Neural progenitor cell (in vitro differentiated cells): ENCODE data around the gene NSMCE1. TPM values are rescaled to one million over a fixed set of nuclear protein-coding genes. Genes with fewer than 3 reads are reported as not detected.
"Not testable (repeated sequence)": the region's sequence is repeated elsewhere in the genome, so short reads cannot be mapped to it uniquely, and the experiment has no call there.

Source experiments
- DNase-seq: peaks from one replicate; pipeline ENCODE4 v3.0.0-alpha.2; 2016; ENCODE audit warnings: low spot score
- H2AFZ ChIP-seq: fragments of 200-600 bp; sonication (generic); replicated peaks from 2 replicates; pipeline ENCODE4 v1.6.1; 2016; ENCODE audit warnings: antibody characterized with exemption
- H3F3A ChIP-seq: fragments of 200-600 bp; sonication (generic); 2 replicates; pipeline ENCODE4 v1.6.1; 2016; ENCODE audit warnings: antibody characterized with exemption, low read depth
- H3K27ac ChIP-seq: fragments of 200-600 bp; sonication (generic); 2 replicates; pipeline ENCODE4 v1.5.1; 2016; ENCODE audit warnings: mild to moderate bottlenecking
- H3K27me3 ChIP-seq: fragments of 200-600 bp; sonication (generic); 2 replicates; pipeline ENCODE4 v1.6.1; 2016; ENCODE audit warnings: mild to moderate bottlenecking, moderate library complexity
- H3K36me3 ChIP-seq: fragments of 200-600 bp; sonication (generic); 2 replicates; pipeline ENCODE4 v1.5.1; 2016
- H3K4me1 ChIP-seq: fragments of 200-600 bp; sonication (generic); 2 replicates; pipeline ENCODE4 v1.6.1; 2016; ENCODE audit warnings: mixed run types
- H3K4me2 ChIP-seq: fragments of 200-600 bp; sonication (generic); 2 replicates; pipeline ENCODE4 v1.6.1; 2016
- H3K4me3 ChIP-seq: fragments of 200-600 bp; sonication (generic); 2 replicates; pipeline ENCODE4 v1.5.1; 2016
- H3K79me2 ChIP-seq: fragments of 200-600 bp; sonication (generic); 2 replicates; pipeline ENCODE4 v1.6.1; 2016; ENCODE audit warnings: low read depth
- H3K9ac ChIP-seq: fragments of 200-600 bp; sonication (generic); 2 replicates; pipeline ENCODE4 v1.6.1; 2016
- H3K9me3 ChIP-seq: fragments of 200-600 bp; sonication (generic); 2 replicates; pipeline ENCODE4 v1.5.1; 2016; ENCODE audit warnings: low read depth
- H4K20me1 ChIP-seq: fragments of 200-600 bp; sonication (generic); 2 replicates; pipeline ENCODE4 v1.6.1; 2016; ENCODE audit warnings: low read depth
- H3K27ac Mint-ChIP-seq: 3 replicates; pipeline ENCODE4 v1.8.0; 2021; ENCODE audit warnings: mixed read lengths
- H3K27me3 Mint-ChIP-seq: 2 replicates; pipeline ENCODE4 v1.8.0; 2022; ENCODE audit warnings: low read depth, mild to moderate bottlenecking, inconsistent platforms, moderate library complexity, mixed read lengths; ENCODE audit not compliant: insufficient read depth
- H3K36me3 Mint-ChIP-seq: 3 replicates; pipeline ENCODE4 v1.8.0; 2021; ENCODE audit warnings: mixed read lengths
- H3K4me1 Mint-ChIP-seq: 3 replicates; pipeline ENCODE4 v1.8.0; 2021; ENCODE audit warnings: mixed read lengths
- H3K4me3 Mint-ChIP-seq: 3 replicates; pipeline ENCODE4 v1.8.0; 2021; ENCODE audit warnings: mild to moderate bottlenecking, moderate library complexity, mixed read lengths
- H3K9me3 Mint-ChIP-seq: 3 replicates; pipeline ENCODE4 v1.8.0; 2020; ENCODE audit warnings: mixed read lengths
- EZH2 ChIP-seq: fragments of 200-600 bp; sonication (generic); IDR thresholded peaks from 2 replicates; pipeline ENCODE4 v1.6.1; 2017; ENCODE audit warnings: antibody characterized with exemption, mild to moderate bottlenecking, moderate library complexity
- EZH2phosphoT487 ChIP-seq: fragments of 200-600 bp; sonication (generic); IDR thresholded peaks from 2 replicates; pipeline ENCODE4 v1.6.1; 2017; ENCODE audit warnings: antibody characterized with exemption
- total RNA-seq: library from RNA; depleted of rRNA; stranded (reverse); fragments of >200 nt; gene quantifications from 2 replicates; pipeline ENCODE4 v1.2.3, GENCODE V29; 2015; ENCODE audit warnings: low replicate concordance
- TF ChIP-seq, protein P1 (sequence below): fragments of 200-600 bp; sonication (generic); IDR thresholded peaks from 2 replicates; pipeline ENCODE4 v1.5.1; 2017; ENCODE audit warnings: antibody characterized with exemption, mild to moderate bottlenecking

The NSMCE1 gene
- total RNA-seq, 1 donor from 2014 or later = 83.4 TPM

DNA sequence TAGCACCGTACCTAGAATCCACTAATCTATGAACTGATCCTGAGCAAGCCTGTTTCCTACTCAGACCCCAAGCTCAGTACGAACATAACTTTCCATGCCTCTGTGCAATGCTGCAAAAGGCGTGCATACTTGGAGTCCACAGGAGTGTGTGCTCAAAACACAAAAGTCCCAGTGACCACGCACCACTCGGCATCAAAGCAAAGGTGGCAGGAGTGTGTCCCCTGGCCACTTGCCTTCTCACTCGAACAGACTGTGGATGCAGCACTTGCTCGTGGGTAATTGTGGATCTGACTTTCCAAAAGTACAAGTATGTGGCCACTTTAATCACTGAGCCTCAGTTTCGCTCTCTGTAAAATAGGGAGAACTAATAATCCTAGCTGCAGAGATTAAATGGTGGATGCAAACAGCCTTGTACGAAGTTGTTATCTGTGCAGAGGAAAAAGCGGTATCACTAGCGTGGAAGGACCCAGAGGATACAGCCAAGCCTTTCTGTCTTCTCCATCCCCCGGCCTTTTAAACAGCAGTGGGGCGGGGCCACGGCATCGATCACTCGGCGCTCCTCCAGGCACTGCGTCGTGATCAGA lies 65.6 kb downstream of the NSMCE1 start:
- DNase-seq = peak; percentile 96

DNA sequence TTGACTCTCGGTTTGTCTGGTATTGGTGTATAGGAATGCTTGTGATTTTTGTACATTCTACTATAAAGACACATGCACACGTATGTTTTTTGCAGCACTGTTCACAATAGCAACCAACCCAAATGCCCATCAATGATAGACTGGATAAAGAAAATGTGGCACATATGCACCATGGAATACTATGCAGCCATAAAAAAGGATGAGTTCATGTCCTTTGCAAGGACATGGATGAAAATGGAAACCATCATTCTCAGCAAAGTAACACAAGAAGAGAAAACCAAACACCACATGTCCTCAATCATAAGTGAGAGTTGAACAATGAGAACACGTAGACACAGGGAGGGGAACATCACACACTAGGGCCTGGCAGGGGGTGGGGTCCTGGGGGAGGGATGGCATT lies 67.7 kb downstream of the NSMCE1 start:
- H3K27ac Mint-ChIP-seq = not testable (repeated sequence)

More for the DNA sequence above, 65.6 kb downstream of the NSMCE1 start:
- H3K4me2 ChIP-seq = peak overlapping the region; percentile 84
- H3K9ac ChIP-seq = peak overlapping the region; percentile 44
- H3K4me3 ChIP-seq = peak overlapping the region; percentile 70
- peak overlapping the region; percentile 99 for H3K27ac Mint-ChIP-seq
- H3K9me3 ChIP-seq = no peaks in the 10 kb centered on the region
- no peaks in the 10 kb centered on the region for H3K36me3 Mint-ChIP-seq
- H3K4me3 Mint-ChIP-seq = peak overlapping the region; percentile 96
- peak overlapping the region; percentile 94 for H3K27ac ChIP-seq
- H3K36me3 ChIP-seq = no peaks in the 10 kb centered on the region
- TF ChIP-seq, protein P1, sequence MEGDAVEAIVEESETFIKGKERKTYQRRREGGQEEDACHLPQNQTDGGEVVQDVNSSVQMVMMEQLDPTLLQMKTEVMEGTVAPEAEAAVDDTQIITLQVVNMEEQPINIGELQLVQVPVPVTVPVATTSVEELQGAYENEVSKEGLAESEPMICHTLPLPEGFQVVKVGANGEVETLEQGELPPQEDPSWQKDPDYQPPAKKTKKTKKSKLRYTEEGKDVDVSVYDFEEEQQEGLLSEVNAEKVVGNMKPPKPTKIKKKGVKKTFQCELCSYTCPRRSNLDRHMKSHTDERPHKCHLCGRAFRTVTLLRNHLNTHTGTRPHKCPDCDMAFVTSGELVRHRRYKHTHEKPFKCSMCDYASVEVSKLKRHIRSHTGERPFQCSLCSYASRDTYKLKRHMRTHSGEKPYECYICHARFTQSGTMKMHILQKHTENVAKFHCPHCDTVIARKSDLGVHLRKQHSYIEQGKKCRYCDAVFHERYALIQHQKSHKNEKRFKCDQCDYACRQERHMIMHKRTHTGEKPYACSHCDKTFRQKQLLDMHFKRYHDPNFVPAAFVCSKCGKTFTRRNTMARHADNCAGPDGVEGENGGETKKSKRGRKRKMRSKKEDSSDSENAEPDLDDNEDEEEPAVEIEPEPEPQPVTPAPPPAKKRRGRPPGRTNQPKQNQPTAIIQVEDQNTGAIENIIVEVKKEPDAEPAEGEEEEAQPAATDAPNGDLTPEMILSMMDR = no peak
- TF ChIP-seq EZH2 = no peak
- H3K27me3 ChIP-seq = no peaks in the 10 kb centered on the region
- H2AFZ ChIP-seq = peak overlapping the region; percentile 97
- H3K4me1 Mint-ChIP-seq = peaks cover 22% of the 10 kb centered on the region
- peaks cover 7% of the 10 kb centered on the region for H3K27me3 Mint-ChIP-seq
- H3F3A ChIP-seq = peaks cover 13% of the 10 kb centered on the region
- H3K4me1 ChIP-seq = peaks cover 12% of the 10 kb centered on the region
- no peaks in the 10 kb centered on the region for H4K20me1 ChIP-seq
- peaks cover 16% of the 10 kb centered on the region for H3K79me2 ChIP-seq
- H3K9me3 Mint-ChIP-seq = no peaks in the 10 kb centered on the region

DNA sequence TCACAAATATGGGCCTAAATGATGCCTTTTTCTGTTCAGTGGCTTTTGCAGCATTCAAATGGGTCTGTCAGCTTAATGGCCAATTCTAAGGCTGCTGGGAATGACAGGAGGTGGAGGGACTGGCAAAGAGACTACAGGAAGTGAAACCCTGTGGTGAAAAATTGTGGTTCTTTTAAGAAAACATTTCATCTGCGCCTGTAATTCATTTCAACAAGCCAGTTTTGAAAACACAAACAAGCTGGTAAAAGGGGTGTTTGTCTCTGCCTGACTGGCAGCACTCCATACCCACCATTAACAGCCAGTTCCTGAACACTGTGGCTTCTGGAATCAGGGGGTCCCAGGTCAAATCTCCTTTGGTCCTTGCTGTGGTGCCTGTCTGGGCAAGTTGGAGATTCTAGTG lies 68.8 kb downstream of the NSMCE1 start:
- no peak overlapping the region for H3K4me2 ChIP-seq
- no peak overlapping the region for H3K4me3 ChIP-seq
- Mint-ChIP-seq H3K27ac (no peak overlapping the region), H3K9me3 (no peaks in the 10 kb centered on the region), H3K36me3 (no peaks in the 10 kb centered on the region), H3K4me3 (no peak overlapping the region), H3K27me3 (peaks cover 10% of the 10 kb centered on the region), H3K4me1 (peaks cover 19% of the 10 kb centered on the region)
- H3K27me3 ChIP-seq = no peaks in the 10 kb centered on the region
- H3K36me3 ChIP-seq = no peaks in the 10 kb centered on the region
- no peaks in the 10 kb centered on the region for H3K9me3 ChIP-seq
- no peaks in the 10 kb centered on the region for H4K20me1 ChIP-seq
- H3F3A ChIP-seq = peaks cover 13% of the 10 kb centered on the region
- H2AFZ ChIP-seq = no peak overlapping the region
- TF ChIP-seq, protein P1 = no peak
- no peak for TF ChIP-seq EZH2phosphoT487
- no peak for TF ChIP-seq EZH2
- peaks cover 10% of the 10 kb centered on the region for H3K4me1 ChIP-seq
- H3K9ac ChIP-seq = no peak overlapping the region
- no peak for DNase-seq
- peaks cover 6% of the 10 kb centered on the region for H3K79me2 ChIP-seq
- H3K27ac ChIP-seq = no peak overlapping the region

More for the DNA sequence above, 67.7 kb downstream of the NSMCE1 start:
- not testable (repeated sequence) for H4K20me1 ChIP-seq, H3K36me3 ChIP-seq, H3K9me3 ChIP-seq, H2AFZ ChIP-seq, DNase-seq, H3K4me2 ChIP-seq, H3K36me3 Mint-ChIP-seq, H3K27me3 Mint-ChIP-seq, H3K4me3 ChIP-seq, H3K9ac ChIP-seq, H3K4me3 Mint-ChIP-seq, H3K9me3 Mint-ChIP-seq, H3K27ac ChIP-seq, H3K27me3 ChIP-seq
- Histone ChIP-seq H3F3A (peaks cover 13% of the 10 kb centered on the region), H3K79me2 (peaks cover 16% of the 10 kb centered on the region), H3K4me1 (peaks cover 12% of the 10 kb centered on the region)
- peaks cover 22% of the 10 kb centered on the region for H3K4me1 Mint-ChIP-seq

DNA sequence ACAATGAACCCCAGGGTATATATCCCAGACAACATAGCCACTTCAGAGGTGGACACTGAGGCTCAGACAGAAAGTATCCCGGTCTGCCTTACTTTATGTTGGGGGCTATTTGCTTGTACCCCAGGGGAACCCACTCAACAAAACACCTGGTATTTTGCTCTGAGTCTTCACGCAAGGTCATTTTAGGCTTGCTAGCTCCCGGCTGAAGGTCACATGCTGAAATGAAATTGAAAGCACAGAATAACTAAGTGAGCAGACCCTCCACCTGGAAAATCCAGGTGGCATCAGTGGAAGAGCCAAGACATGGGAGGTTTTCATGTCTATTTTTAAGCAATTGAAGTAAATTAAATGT lies 69.4 kb downstream of the NSMCE1 start:
- no peak for DNase-seq
- Histone ChIP-seq H2AFZ (peak overlapping the region; percentile 69), H3K4me2 (no peak overlapping the region), H3K4me3 (no peak overlapping the region), H3F3A (peaks cover 11% of the 10 kb centered on the region), H3K27ac (no peak overlapping the region), H3K79me2 (peaks cover under 1% of the 10 kb centered on the region), H4K20me1 (no peaks in the 10 kb centered on the region), H3K4me1 (peaks cover 5% of the 10 kb centered on the region), H3K9me3 (no peaks in the 10 kb centered on the region), H3K27me3 (no peaks in the 10 kb centered on the region), H3K36me3 (no peaks in the 10 kb centered on the region), H3K9ac (no peak overlapping the region)
- Mint-ChIP-seq H3K4me1 (peaks cover 15% of the 10 kb centered on the region), H3K9me3 (no peaks in the 10 kb centered on the region), H3K4me3 (no peak overlapping the region), H3K27me3 (peaks cover 10% of the 10 kb centered on the region), H3K36me3 (no peaks in the 10 kb centered on the region), H3K27ac (no peak overlapping the region)
- TF ChIP-seq EZH2 (no peak), EZH2phosphoT487 (no peak)
- TF ChIP-seq, protein P1 = no peak
